Measurements from ENCODE around the gene B3GNT8.

- TF ChIP-seq CTCF (IDR thresholded peaks at IDR 0.05) = no peak
- TF ChIP-seq POLR2A (IDR thresholded peaks at IDR 0.05) = no peak
Observed at GRCh38 chr19:41376998-41377365, 50.2 kb downstream of the B3GNT8 start.
